WTC11 (cell line): ENCODE measurements around the gene RGS1. TPM values are rescaled to one million over a fixed set of nuclear protein-coding genes. Genes with fewer than 3 reads are reported as not detected.

Experiments used
- ATAC-seq: fragments of 200-7000 bp; cut with Tn5 transposase; 2 replicates; pipeline ENCODE4 v1.10.0; 2021; ENCODE audit warnings: mild to moderate bottlenecking, moderate library complexity
- CTCF ChIA-PET: fragments of 300-600 bp; sonication (Branson Sonifier 250); formaldehyde crosslinking; loops from one replicate; lab custom pipeline; 2021; ENCODE audit warnings: antibody characterized with exemption; lab: Charles Lee
- POLR2A ChIA-PET: fragments of 350-600 bp; sonication (Branson Sonifier 250); formaldehyde crosslinking; loops from one replicate; lab custom pipeline; 2021; ENCODE audit warnings: antibody characterized with exemption; lab: Charles Lee
- DNase-seq: peaks from one replicate; pipeline ENCODE4 v3.0.0; 2021; ENCODE audit warnings: low spot score
- H3K27ac Mint-ChIP-seq: 2 replicates; pipeline ENCODE4 v1.8.0; 2021; ENCODE audit warnings: mixed read lengths
- H3K27me3 Mint-ChIP-seq: 2 replicates; pipeline ENCODE4 v1.8.0; 2021; ENCODE audit warnings: low read depth, mild to moderate bottlenecking, moderate library complexity, mixed read lengths
- H3K36me3 Mint-ChIP-seq: 2 replicates; pipeline ENCODE4 v1.8.0; 2021; ENCODE audit warnings: mixed read lengths
- H3K4me1 Mint-ChIP-seq: 2 replicates; pipeline ENCODE4 v1.8.0; 2022; ENCODE audit warnings: mixed read lengths
- H3K4me3 Mint-ChIP-seq: 2 replicates; pipeline ENCODE4 v1.8.0; 2021; ENCODE audit warnings: mild to moderate bottlenecking, moderate library complexity, mixed read lengths
- H3K9me3 Mint-ChIP-seq: 2 replicates; pipeline ENCODE4 v1.8.0; 2021; ENCODE audit warnings: mixed read lengths
- GABPB1 ChIP-seq: sonication (generic); formaldehyde crosslinking; IDR thresholded peaks from 2 replicates; pipeline ENCODE4 v1.8.1; 2023; ENCODE audit warnings: mild to moderate bottlenecking, missing genetic modification reagents
- GRHL2 ChIP-seq: fragments of 250-450 bp; sonication (Bioruptor Pico); IDR thresholded peaks from 2 replicates; pipeline ENCODE4 v1.8.0; 2022; ENCODE audit warnings: mild to moderate bottlenecking, moderate library complexity; ENCODE audit not compliant: insufficient replicate concordance, severe bottlenecking
- JAZF1 ChIP-seq: fragments of 250-450 bp; sonication (Bioruptor Pico); IDR thresholded peaks from 2 replicates; pipeline ENCODE4 v1.9.0; 2021; ENCODE audit warnings: moderate library complexity, mild to moderate bottlenecking, inconsistent platforms
- KAT7 ChIP-seq: sonication (generic); formaldehyde crosslinking; IDR thresholded peaks from 2 replicates; pipeline ENCODE4 v1.8.1; 2023; ENCODE audit warnings: missing genetic modification reagents, mild to moderate bottlenecking, borderline replicate concordance
- NFE2L1 ChIP-seq: sonication (generic); formaldehyde crosslinking; IDR thresholded peaks from 2 replicates; pipeline ENCODE4 v1.8.1; 2023; ENCODE audit warnings: missing genetic modification reagents
- NR1H2 ChIP-seq: sonication (generic); formaldehyde crosslinking; IDR thresholded peaks from 2 replicates; pipeline ENCODE4 v1.9.0; 2021; ENCODE audit warnings: mild to moderate bottlenecking, moderate library complexity, missing genetic modification reagents
- NR2C2 ChIP-seq: sonication (generic); formaldehyde crosslinking; IDR thresholded peaks from 2 replicates; pipeline ENCODE4 v1.8.0; 2022; ENCODE audit warnings: mild to moderate bottlenecking, missing genetic modification reagents
- RORB ChIP-seq: fragments of 250-450 bp; sonication (Bioruptor Pico); IDR thresholded peaks from 2 replicates; pipeline ENCODE4 v1.9.0; 2021; ENCODE audit warnings: mild to moderate bottlenecking
- STAT6 ChIP-seq: sonication (generic); formaldehyde crosslinking; conservative IDR thresholded peaks from 2 replicates; pipeline ENCODE4 v1.8.1; 2023; ENCODE audit warnings: mild to moderate bottlenecking, low read depth, missing genetic modification reagents, moderate library complexity
- TP53 ChIP-seq: sonication (generic); formaldehyde crosslinking; IDR thresholded peaks from 2 replicates; pipeline ENCODE4 v1.8.1; 2023; ENCODE audit warnings: mild to moderate bottlenecking, missing genetic modification reagents
- USF1 ChIP-seq: sonication (generic); formaldehyde crosslinking; IDR thresholded peaks from 2 replicates; pipeline ENCODE4 v1.8.0; 2022; ENCODE audit warnings: mild to moderate bottlenecking, missing genetic modification reagents
- ZNF416 ChIP-seq: fragments of 250-450 bp; sonication (Bioruptor Pico); IDR thresholded peaks from 2 replicates; pipeline ENCODE4 v1.9.0; 2021; ENCODE audit warnings: mild to moderate bottlenecking, inconsistent platforms
- ZNF512 ChIP-seq: sonication (generic); formaldehyde crosslinking; IDR thresholded peaks from 2 replicates; pipeline ENCODE4 v1.8.1; 2022; ENCODE audit warnings: missing genetic modification reagents, borderline replicate concordance
- ZNF671 ChIP-seq: fragments of 250-450 bp; sonication (Bioruptor Pico); IDR thresholded peaks from 2 replicates; pipeline ENCODE4 v1.8.0; 2021; ENCODE audit warnings: mild to moderate bottlenecking
- total RNA-seq: library from RNA; stranded (reverse); gene quantifications from 3 replicates; pipeline ENCODE4 v1.2.3, GENCODE V29; 2021
- TF ChIP-seq, protein P1 (sequence below): sonication (generic); formaldehyde crosslinking; IDR thresholded peaks from 2 replicates; pipeline ENCODE4 v1.8.1; 2023; ENCODE audit warnings: mild to moderate bottlenecking, missing genetic modification reagents, moderate library complexity
- TF ChIP-seq, protein P2 (sequence below): fragments of 250-450 bp; sonication (Bioruptor Pico); IDR thresholded peaks from 2 replicates; pipeline ENCODE4 v1.9.0; 2021; ENCODE audit warnings: mild to moderate bottlenecking, borderline replicate concordance
- TF ChIP-seq, protein P3 (sequence below): fragments of 250-450 bp; sonication (Bioruptor Pico); IDR thresholded peaks from 2 replicates; pipeline ENCODE4 v1.9.0; 2021; ENCODE audit warnings: mild to moderate bottlenecking
- TF ChIP-seq, protein P4 (sequence below): fragments of 200-600 bp; IDR thresholded peaks from 2 replicates; pipeline ENCODE4 v1.8.0; 2022; ENCODE audit warnings: antibody characterized with exemption

Gene RGS1
- total RNA-seq, 1 experiment from 2014 or later, result 0.22 TPM

- no peak for ATAC-seq
- POLR2A ChIA-PET, result no interaction called here
- Mint-ChIP-seq H3K27ac (no peak overlapping the region), H3K4me3 (no peak overlapping the region), H3K9me3 (no peaks in the 10 kb centered on the region), H3K36me3 (no peaks in the 10 kb centered on the region), H3K27me3 (no peaks in the 10 kb centered on the region), H3K4me1 (peaks cover 7% of the 10 kb centered on the region)
- CTCF ChIA-PET, result no interaction called here
- TF ChIP-seq, protein P1, sequence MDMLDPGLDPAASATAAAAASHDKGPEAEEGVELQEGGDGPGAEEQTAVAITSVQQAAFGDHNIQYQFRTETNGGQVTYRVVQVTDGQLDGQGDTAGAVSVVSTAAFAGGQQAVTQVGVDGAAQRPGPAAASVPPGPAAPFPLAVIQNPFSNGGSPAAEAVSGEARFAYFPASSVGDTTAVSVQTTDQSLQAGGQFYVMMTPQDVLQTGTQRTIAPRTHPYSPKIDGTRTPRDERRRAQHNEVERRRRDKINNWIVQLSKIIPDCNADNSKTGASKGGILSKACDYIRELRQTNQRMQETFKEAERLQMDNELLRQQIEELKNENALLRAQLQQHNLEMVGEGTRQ (CRISPR knock-in tag), result no peak
- no peak for TF ChIP-seq GABPB1 (CRISPR knock-in tag)
- TF ChIP-seq, all 79 proteins: peak for 0
- DNase-seq, result no peak
Measured at GRCh38 chr1:192564099-192564498, 11.5 kb upstream of the RGS1 start.

- Mint-ChIP-seq H3K27me3 (no peaks in the 10 kb centered on the region), H3K27ac (no peak overlapping the region), H3K9me3 (peaks cover 12% of the 10 kb centered on the region), H3K36me3 (peaks cover 7% of the 10 kb centered on the region; the same call in 1 of the 2 replicates), H3K4me1 (peaks cover 7% of the 10 kb centered on the region), H3K4me3 (no peak overlapping the region)
- DNase-seq (no peak), ATAC-seq (no peak)
- ChIA-PET POLR2A (no interaction called here), CTCF (no interaction called here)
- no peak for TF ChIP-seq ZNF512 (CRISPR knock-in tag)
- no peak for TF ChIP-seq ZNF416
- no peak for TF ChIP-seq ZNF671 (CRISPR knock-in tag)
- no peak for TF ChIP-seq NFE2L1
- TF ChIP-seq, protein P2, sequence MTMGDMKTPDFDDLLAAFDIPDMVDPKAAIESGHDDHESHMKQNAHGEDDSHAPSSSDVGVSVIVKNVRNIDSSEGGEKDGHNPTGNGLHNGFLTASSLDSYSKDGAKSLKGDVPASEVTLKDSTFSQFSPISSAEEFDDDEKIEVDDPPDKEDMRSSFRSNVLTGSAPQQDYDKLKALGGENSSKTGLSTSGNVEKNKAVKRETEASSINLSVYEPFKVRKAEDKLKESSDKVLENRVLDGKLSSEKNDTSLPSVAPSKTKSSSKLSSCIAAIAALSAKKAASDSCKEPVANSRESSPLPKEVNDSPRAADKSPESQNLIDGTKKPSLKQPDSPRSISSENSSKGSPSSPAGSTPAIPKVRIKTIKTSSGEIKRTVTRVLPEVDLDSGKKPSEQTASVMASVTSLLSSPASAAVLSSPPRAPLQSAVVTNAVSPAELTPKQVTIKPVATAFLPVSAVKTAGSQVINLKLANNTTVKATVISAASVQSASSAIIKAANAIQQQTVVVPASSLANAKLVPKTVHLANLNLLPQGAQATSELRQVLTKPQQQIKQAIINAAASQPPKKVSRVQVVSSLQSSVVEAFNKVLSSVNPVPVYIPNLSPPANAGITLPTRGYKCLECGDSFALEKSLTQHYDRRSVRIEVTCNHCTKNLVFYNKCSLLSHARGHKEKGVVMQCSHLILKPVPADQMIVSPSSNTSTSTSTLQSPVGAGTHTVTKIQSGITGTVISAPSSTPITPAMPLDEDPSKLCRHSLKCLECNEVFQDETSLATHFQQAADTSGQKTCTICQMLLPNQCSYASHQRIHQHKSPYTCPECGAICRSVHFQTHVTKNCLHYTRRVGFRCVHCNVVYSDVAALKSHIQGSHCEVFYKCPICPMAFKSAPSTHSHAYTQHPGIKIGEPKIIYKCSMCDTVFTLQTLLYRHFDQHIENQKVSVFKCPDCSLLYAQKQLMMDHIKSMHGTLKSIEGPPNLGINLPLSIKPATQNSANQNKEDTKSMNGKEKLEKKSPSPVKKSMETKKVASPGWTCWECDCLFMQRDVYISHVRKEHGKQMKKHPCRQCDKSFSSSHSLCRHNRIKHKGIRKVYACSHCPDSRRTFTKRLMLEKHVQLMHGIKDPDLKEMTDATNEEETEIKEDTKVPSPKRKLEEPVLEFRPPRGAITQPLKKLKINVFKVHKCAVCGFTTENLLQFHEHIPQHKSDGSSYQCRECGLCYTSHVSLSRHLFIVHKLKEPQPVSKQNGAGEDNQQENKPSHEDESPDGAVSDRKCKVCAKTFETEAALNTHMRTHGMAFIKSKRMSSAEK (CRISPR knock-in tag), result no peak
- no peak for TF ChIP-seq GRHL2 (CRISPR knock-in tag)
Measured at GRCh38 chr1:192565946-192566345, 9.6 kb upstream of the RGS1 start.

DNA sequence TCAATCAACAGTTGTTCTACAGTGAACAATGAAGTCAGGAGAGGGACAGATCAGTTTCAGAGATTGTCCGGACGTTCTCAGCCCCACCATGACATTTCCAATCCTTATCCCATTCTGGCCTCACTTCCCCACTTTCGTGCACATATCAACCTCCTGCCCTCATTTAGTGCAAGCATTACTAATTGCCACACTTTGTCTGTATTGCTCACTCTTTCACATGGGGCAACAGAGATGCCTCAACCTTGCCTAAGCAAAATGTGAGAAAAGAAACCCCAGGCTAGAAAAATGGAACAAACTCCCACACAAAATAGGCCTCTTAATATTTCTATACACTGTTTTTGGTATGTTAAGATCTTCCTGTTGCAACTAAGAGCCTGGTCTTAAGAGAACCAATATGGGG, 8.9 kb upstream of the RGS1 start:
- H3K9me3 Mint-ChIP-seq, result peaks cover 17% of the 10 kb centered on the region
- H3K36me3 Mint-ChIP-seq, result peaks cover 7% of the 10 kb centered on the region; the same call in 1 of the 2 replicates
- no peak overlapping the region for H3K4me3 Mint-ChIP-seq
- ChIA-PET POLR2A (no interaction called here), CTCF (no interaction called here)
- DNase-seq (no peak), ATAC-seq (no peak)
- H3K27me3 Mint-ChIP-seq, result no peaks in the 10 kb centered on the region
- H3K4me1 Mint-ChIP-seq, result peaks cover 7% of the 10 kb centered on the region
- no peak for TF ChIP-seq RORB (CRISPR knock-in tag)
- TF ChIP-seq NR1H2 (CRISPR knock-in tag), result no peak
- TF ChIP-seq JAZF1 (CRISPR knock-in tag), result no peak
- TF ChIP-seq, protein P3, sequence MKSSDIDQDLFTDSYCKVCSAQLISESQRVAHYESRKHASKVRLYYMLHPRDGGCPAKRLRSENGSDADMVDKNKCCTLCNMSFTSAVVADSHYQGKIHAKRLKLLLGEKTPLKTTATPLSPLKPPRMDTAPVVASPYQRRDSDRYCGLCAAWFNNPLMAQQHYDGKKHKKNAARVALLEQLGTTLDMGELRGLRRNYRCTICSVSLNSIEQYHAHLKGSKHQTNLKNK (CRISPR knock-in tag), result no peak
- no peak for TF ChIP-seq STAT6 (CRISPR knock-in tag)
- TF ChIP-seq KAT7 (CRISPR knock-in tag), result no peak
- TF ChIP-seq NR2C2 (CRISPR knock-in tag), result no peak
- TF ChIP-seq USF1 (CRISPR knock-in tag), result no peak
- TF ChIP-seq, protein P4, sequence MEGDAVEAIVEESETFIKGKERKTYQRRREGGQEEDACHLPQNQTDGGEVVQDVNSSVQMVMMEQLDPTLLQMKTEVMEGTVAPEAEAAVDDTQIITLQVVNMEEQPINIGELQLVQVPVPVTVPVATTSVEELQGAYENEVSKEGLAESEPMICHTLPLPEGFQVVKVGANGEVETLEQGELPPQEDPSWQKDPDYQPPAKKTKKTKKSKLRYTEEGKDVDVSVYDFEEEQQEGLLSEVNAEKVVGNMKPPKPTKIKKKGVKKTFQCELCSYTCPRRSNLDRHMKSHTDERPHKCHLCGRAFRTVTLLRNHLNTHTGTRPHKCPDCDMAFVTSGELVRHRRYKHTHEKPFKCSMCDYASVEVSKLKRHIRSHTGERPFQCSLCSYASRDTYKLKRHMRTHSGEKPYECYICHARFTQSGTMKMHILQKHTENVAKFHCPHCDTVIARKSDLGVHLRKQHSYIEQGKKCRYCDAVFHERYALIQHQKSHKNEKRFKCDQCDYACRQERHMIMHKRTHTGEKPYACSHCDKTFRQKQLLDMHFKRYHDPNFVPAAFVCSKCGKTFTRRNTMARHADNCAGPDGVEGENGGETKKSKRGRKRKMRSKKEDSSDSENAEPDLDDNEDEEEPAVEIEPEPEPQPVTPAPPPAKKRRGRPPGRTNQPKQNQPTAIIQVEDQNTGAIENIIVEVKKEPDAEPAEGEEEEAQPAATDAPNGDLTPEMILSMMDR, result no peak
- no peak for TF ChIP-seq TP53 (CRISPR knock-in tag)
- no peak overlapping the region for H3K27ac Mint-ChIP-seq
